GM21786 (cell line): ENCODE results near the gene SLITRK5.

ENCODE experiments used
- ATAC-seq: cut with Tn5 transposase; IDR thresholded peaks from one replicate; pipeline ENCODE4 v1.9.1; 2021; ENCODE audit not compliant: unreplicated experiment

Gene SLITRK5

DNA sequence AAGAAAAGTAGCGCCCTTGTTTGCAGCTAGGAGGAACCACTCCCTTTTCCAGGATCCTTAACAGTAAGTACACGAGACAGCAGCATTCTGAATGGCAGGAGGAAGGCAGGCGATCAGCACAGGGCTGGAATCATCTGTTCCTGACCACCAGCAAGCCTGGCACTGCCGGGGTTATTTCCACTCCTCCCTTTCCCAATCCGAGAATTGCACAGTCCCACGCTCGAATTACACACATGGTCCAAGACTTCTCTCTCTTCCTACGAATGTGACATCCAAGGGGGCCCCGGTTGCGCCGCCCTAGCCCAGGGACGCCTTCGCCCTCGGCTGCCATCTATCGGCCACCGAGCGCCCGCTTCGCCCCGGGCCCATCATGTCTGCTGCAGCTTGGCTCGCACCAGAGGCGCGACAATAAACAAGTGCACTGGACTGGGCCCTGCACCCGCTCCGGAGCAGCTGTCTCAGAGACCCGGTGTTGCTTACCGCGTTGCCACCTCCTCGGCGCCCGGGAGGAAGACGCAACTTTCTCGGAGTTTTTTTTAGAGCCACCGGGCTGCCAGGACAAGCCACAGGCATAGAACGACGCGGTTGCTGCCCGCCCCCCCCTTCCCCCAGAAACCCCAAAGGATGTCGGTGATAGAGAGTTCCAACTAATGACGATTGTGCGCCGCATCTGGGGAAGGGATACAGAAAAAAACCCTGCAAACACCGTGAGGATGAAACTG, at the start of gene SLITRK5:
SLITRK5 (plus strand) TSS at position 341 of the 722 bp plus-strand sequence. CDS start 4,018 bp downstream, outside the sequence.
- ATAC-seq, result peak; percentile 95

GRCh38 chr13:87622971-87623370, 48.2 kb upstream of the SLITRK5 start:
- ATAC-seq, result no peak

- no peak for ATAC-seq
Measured at GRCh38 chr13:87656306-87656705, 14.9 kb upstream of the SLITRK5 start.

DNA sequence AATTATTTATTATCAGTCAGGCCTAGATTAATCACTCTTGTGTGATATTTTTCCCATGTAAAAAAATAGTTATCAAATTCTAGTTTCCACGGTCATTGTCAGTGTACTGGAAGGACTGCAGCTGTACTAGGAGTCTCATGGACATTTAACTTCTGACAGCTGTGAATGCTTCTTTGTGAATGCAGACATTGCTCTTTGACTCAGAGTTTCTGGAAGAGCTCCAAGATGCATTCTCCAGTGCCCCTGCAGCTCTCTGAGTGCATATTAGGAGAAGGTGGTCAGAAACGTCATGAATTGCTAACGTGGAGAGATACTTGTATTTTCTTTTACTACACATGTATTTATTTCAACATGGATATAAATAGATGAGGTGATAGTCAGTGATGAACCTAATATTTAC, 9.7 kb upstream of the SLITRK5 start:
- ATAC-seq, result no peak

- no peak for ATAC-seq
Measured at GRCh38 chr13:87666831-87667230, 4.3 kb upstream of the SLITRK5 start.

DNA sequence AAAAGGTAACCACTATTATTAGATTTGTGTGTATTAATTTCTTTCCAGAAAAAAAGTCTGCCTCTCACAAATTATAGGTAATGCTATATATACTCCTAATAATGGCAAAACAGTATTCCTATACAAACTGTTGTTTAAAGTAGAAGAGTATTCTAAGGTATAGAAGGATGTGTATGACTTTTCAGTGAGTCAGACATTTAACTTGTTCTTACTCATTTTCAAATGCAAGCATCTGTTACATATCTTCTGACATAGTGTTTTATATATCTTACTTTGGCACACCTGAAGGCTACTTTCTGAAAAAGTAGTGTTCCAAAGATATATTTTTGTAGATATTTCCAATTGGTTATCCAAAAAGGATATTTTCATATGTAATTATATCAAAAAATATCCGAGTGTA, 3.5 kb upstream of the SLITRK5 start:
- no peak for ATAC-seq

- no peak for ATAC-seq
Measured at GRCh38 chr13:87669379-87669978, 1.7 kb upstream of the SLITRK5 start.

DNA sequence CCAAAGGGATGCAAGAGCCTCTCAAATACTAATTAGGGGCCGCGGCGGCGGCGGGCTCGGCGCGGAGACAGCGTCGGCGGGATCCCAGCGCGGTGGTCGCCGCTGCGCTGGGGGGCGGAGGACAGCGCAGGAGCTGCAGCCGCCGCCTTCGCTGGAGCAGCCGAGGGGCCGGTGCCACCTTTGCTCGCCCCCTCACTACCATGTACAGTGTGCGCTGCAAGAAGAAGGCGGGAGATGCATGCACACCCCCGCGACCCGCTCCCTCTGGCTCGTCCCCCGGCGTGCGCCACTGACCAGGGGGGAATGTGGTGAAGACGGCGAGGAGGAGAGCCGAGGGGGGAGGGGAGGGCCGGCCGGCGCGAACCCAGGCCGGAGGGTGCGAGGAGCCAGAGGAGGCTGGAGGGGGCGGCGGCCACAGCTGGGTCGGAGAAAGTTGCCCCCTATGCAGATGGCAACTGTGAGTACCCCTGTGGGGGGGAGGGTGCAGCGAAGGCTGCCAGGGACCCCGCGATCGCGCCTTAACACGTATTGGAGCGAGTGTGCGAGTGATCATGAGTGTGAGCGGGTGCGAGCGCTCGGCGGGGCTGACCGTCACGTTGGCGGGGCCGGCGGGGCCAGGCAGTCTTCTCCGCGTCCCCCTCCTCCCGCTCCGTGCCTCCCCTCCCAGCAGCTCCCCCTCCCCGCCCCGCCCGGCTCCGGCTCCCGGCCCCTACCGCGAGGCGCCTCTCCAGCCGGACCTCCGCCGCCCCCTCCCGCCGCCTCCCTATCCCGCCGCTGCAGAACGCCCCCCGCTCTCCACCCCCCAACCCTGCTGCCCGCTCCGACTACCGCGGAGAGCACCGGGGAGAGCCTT, 808 bp downstream of the SLITRK5 start:
- ATAC-seq, result no peak

- ATAC-seq, result no peak
Measured at GRCh38 chr13:87674247-87674738, 3.1 kb downstream of the SLITRK5 start.

DNA sequence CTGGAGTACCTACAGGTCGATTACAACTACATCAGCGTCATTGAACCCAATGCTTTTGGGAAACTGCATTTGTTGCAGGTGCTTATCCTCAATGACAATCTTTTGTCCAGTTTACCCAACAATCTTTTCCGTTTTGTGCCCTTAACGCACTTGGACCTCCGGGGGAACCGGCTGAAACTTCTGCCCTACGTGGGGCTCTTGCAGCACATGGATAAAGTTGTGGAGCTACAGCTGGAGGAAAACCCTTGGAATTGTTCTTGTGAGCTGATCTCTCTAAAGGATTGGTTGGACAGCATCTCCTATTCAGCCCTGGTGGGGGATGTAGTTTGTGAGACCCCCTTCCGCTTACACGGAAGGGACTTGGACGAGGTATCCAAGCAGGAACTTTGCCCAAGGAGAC, 4.7 kb downstream of the SLITRK5 start:
- no peak for ATAC-seq

DNA sequence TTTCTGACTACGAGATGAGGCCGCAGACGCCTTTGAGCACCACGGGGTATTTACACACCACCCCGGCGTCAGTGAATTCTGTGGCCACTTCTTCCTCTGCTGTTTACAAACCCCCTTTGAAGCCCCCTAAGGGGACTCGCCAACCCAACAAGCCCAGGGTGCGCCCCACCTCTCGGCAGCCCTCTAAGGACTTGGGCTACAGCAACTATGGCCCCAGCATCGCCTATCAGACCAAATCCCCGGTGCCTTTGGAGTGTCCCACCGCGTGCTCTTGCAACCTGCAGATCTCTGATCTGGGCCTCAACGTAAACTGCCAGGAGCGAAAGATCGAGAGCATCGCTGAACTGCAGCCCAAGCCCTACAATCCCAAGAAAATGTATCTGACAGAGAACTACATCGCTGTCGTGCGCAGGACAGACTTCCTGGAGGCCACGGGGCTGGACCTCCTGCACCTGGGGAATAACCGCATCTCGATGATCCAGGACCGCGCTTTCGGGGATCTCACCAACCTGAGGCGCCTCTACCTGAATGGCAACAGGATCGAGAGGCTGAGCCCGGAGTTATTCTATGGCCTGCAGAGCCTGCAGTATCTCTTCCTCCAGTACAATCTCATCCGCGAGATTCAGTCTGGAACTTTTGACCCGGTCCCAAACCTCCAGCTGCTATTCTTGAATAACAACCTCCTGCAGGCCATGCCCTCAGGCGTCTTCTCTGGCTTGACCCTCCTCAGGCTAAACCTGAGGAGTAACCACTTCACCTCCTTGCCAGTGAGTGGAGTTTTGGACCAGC, 5.3 kb downstream of the SLITRK5 start:
- ATAC-seq, result no peak

DNA sequence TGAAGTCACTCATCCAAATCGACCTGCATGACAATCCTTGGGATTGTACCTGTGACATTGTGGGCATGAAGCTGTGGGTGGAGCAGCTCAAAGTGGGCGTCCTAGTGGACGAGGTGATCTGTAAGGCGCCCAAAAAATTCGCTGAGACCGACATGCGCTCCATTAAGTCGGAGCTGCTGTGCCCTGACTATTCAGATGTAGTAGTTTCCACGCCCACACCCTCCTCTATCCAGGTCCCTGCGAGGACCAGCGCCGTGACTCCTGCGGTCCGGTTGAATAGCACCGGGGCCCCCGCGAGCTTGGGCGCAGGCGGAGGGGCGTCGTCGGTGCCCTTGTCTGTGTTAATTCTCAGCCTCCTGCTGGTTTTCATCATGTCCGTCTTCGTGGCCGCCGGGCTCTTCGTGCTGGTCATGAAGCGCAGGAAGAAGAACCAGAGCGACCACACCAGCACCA, 5.9 kb downstream of the SLITRK5 start:
- ATAC-seq, result no peak

DNA sequence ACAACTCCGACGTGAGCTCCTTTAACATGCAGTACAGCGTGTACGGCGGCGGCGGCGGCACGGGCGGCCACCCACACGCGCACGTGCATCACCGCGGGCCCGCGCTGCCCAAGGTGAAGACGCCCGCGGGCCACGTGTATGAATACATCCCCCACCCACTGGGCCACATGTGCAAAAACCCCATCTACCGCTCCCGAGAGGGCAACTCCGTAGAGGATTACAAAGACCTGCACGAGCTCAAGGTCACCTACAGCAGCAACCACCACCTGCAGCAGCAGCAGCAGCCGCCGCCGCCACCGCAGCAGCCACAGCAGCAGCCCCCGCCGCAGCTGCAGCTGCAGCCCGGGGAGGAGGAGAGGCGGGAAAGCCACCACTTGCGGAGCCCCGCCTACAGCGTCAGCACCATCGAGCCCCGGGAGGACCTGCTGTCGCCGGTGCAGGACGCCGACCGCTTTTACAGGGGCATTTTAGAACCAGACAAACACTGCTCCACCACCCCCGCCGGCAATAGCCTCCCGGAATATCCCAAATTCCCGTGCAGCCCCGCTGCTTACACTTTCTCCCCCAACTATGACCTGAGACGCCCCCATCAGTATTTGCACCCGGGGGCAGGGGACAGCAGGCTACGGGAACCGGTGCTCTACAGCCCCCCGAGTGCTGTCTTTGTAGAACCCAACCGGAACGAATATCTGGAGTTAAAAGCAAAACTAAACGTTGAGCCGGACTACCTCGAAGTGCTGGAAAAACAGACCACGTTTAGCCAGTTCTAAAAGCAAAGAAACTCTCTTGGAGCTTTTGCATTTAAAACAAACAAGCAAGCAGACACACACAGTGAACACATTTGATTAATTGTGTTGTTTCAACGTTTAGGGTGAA, 6.6 kb downstream of the SLITRK5 start:
- no peak for ATAC-seq

GRCh38 chr13:87678372-87678752, 7.2 kb downstream of the SLITRK5 start:
- ATAC-seq, result no peak

GRCh38 chr13:87680298-87680697, 9.1 kb downstream of the SLITRK5 start:
- ATAC-seq, result no peak

- no peak for ATAC-seq
Measured at GRCh38 chr13:87684850-87685742, 13.9 kb downstream of the SLITRK5 start.

- no peak for ATAC-seq
Measured at GRCh38 chr13:87696458-87696857, 25.3 kb downstream of the SLITRK5 start.

GRCh38 chr13:87698268-87698667, 27.1 kb downstream of the SLITRK5 start:
- no peak for ATAC-seq

DNA sequence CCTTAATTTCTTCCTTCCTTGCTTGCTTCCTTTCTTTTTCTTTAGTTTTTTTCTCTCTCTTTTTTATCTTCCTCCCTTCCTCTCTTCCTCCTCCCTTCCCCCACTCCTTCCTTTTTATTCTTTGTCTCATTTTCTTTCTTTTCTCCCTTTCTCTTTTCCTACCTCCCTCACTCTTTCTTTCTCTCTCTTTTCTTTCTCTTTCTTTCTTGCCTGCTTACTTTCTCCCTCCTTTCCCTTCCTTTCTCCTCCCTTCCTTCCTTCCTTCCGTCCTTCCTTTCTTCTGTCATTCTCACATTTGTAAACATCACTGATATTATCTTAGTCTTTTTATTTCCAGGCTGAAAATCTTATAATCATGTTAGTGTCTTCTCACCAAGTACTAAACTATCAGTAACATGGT, 38.8 kb downstream of the SLITRK5 start:
- no peak for ATAC-seq
